GM12892 (cell line): ENCODE data around the gene CAMK2D.

ENCODE experiments used
- POLR2A ChIP-seq: IDR thresholded peaks from 2 replicates; pipeline ENCODE4 v1.6.1; 2011; ENCODE audit warnings: low read depth, low read length, control low read depth
- POLR2AphosphoS5 ChIP-seq: IDR thresholded peaks from 2 replicates; pipeline ENCODE4 v1.6.1; 2011; ENCODE audit warnings: low read depth, low read length, control low read depth

DNA sequence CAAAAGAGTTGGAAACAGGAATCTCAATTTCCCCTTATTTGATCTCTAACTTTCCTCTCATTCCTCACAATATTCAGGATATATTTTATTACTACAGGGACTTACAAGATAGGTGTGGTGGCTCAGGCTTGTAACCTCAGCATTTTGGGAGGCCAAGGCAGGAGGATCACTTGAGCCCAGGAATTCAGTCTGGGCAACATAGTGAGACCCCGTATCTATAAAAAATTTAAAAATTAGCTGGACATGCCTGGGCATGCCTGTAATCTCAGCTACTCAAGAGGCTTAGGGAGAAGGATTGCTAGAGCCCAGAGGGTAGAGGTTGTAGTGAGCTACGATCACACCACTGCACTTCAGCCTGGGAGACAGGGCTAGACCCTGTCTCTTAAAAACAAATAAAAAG, 200.4 kb downstream of the CAMK2D start:
- no peak for TF ChIP-seq POLR2A
- no peak for TF ChIP-seq POLR2AphosphoS5
